Large intestine (tissue), 3 donors: ENCODE results near the gene CNOT6. TPM values are rescaled to one million over a fixed set of nuclear protein-coding genes. Genes with fewer than 3 reads are reported as not detected.

Experiments used
- DNase-seq, 2 donors: peaks; one replicate each; pipeline versions ENCODE4 v3.0.0 to v3.0.0-alpha.2; 2013
- H3K27ac ChIP-seq: one replicate; pipeline ENCODE4 v1.5.1; 2013; ENCODE audit warnings: low read length
- H3K27me3 ChIP-seq: 2 replicates; pipeline ENCODE4 v1.6.1; 2013; ENCODE audit warnings: low read length; ENCODE audit not compliant: control insufficient read depth, insufficient read depth
- H3K36me3 ChIP-seq: 2 replicates; pipeline ENCODE4 v1.6.1; 2013; ENCODE audit warnings: low read length; ENCODE audit not compliant: control insufficient read depth, insufficient read depth
- H3K4me1 ChIP-seq: one replicate; pipeline ENCODE4 v1.6.1; 2013; ENCODE audit warnings: low read length; ENCODE audit not compliant: control insufficient read depth, insufficient read depth
- H3K4me3 ChIP-seq: one replicate; pipeline ENCODE4 v1.5.1; 2013; ENCODE audit warnings: low read length
- H3K9me3 ChIP-seq: one replicate; pipeline ENCODE4 v1.6.1; 2013; ENCODE audit warnings: mild to moderate bottlenecking, low read depth, low read length, moderate library complexity; ENCODE audit not compliant: control insufficient read depth
- WGBS: methylation state at CpG from one replicate; pipeline ENCODE4 v1.1.5; 2013; ENCODE audit warnings: low lambda C conversion rate; ENCODE audit not compliant: insufficient coverage; 5-methylcytosine and 5-hydroxymethylcytosine counted together
- polyA plus RNA-seq: library from polyadenylated mRNA; unstranded; fragments of 120-200 nt; gene quantifications from one replicate; pipeline ENCODE4 v1.2.1, GENCODE V29; 2013

CNOT6 gene
- polyA plus RNA-seq, 1 donor: 31.8 TPM

DNA sequence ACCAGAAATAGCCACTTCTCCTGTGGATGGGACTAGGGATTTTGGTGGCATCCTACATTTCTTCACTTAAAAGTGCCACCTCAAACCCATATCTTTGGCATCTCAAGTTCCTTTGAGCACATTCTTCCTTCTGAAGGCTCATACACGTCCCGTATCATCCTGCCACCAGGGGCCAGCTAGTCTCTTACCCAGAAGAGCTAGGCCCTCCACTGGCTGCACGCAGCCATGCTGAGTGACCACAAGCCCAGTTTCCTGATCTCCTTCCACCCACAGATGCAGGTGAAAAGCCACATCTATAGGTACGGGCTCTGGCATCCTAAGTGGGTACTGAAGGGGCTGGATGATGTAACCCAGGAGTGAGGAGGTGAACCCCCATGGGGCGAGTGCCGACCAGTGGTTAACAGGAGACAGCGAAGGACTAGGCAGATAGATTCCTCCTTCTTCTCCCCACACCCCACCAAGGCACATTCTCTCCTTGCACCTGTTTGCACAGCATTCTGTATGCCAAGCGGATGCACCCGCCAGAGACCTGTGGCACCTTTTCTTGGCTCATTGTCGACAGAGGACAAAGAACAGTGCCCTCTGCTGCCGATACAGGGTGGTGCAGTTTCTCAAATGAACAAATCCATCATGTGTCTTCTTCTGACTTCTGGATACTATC, 111.5 kb downstream of the CNOT6 start:
- Histone ChIP-seq H3K27me3 (no peaks in the 10 kb centered on the region), H3K36me3 (no peaks in the 10 kb centered on the region), H3K4me3 (no peak overlapping the region), H3K4me1 (no peaks in the 10 kb centered on the region), H3K27ac (no peak overlapping the region), H3K9me3 (no peaks in the 10 kb centered on the region)
- peak in 1 of 2 donors; percentile 29 for DNase-seq
- no CpG with 5 or more reads among the region's 11 CpGs for WGBS

DNA sequence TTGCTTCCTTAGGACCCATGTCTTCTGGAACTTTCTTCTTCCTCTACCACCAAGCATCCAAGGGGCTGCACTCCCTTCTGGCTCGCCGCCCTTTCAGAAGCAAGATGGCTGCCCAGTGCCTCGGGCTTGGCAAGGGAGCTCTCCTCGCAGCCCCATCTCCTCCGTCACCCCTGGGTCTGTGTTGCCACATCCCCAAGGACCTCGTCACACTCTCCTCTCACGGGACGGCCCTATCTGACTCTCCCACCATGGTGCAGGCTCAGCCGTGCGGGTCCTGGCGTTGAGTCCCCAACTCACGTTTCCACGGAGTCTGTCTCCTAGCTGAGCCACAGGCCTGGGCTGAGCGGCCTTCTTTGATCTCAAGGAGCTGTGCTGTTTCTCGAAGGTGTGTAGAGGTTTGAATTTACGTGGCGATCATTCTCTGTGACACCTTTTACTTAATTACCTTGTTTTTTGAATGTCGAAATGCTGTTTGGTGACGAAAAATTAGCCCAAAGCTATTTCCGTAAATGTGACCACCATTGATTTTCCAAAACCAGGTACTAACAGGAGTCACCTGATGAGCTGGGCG, 112.1 kb downstream of the CNOT6 start:
- no CpG with 5 or more reads among the region's 21 CpGs for WGBS
- Histone ChIP-seq H3K9me3 (no peaks in the 10 kb centered on the region), H3K27ac (no peak overlapping the region), H3K36me3 (no peaks in the 10 kb centered on the region), H3K4me1 (no peaks in the 10 kb centered on the region), H3K4me3 (no peak overlapping the region), H3K27me3 (no peaks in the 10 kb centered on the region)
- DNase-seq: no peak

DNA sequence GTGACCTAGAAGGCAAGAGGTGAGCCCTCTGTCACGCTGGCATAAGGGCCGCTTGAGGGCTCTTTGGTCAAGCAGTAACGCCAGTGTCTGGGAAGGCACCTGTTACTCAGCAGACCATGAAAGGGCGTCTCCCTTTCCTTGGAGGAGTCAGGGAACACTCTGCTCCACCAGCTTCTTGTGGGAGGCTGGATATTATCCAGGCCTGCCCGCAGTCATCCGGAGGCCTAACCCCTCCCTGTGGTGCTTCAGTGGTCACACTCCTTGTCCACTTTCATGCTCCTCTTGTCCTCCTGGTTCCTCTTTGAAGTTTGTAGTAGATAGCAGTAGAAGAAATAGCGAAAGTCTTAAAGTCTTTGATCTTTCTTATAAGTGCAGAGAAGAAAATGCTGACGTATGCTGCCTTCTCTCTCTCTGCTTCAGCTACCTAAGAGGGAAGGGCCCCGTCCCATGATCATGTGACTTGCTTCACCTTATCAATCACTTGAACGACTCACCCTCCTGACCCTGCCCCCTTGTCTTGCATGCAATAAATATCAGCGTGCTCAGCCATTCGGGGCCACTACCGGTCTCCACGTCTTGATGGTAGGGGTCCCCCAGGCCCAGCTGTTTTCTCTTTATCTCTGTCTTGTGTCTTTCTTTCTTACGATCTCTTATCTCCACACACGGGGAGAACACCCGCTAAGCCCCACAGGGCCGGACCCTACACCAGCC, 113.8 kb downstream of the CNOT6 start:
- Histone ChIP-seq H3K36me3 (no peaks in the 10 kb centered on the region), H3K27me3 (no peaks in the 10 kb centered on the region), H3K9me3 (no peaks in the 10 kb centered on the region), H3K4me3 (no peak overlapping the region), H3K27ac (no peak overlapping the region), H3K4me1 (no peaks in the 10 kb centered on the region)
- WGBS: no CpG with 5 or more reads among the region's 18 CpGs
- DNase-seq: peak; percentile 78 to 83

DNA sequence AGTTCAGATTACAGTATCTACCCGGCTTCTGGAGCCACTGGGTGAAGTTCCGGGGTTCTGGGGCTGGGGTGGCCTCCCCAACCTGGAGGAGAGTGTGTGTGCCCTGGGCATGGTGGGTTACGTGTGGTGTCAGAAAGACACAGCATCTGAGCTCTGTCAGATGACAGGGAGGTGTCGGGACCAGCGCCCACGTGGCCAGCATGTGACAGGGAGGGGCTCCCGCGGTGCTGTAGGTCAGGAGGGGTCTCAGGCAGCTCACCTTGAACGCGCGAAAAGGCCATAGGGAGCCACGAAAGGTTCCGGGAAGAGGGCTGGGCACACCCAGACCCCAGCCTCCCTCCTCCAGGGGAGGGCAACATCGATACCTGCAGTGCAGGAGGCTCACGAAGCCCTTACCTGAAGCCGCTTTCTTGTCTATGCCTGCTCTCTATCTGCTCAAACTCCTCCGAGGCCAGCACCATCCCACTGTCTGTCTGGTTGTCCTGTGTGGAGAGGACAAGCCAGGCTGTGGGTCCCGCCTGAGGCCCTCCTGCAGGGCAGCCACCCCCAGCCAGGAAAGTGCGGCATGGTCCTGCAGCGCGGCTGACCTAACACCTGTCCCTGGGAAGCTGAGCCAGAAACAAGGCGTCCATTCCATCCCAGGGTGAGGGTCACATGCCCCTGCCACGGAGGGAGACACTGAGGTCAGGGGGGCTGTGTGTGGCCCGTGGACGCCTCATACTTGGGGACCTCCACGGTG, 114.6 kb downstream of the CNOT6 start:
- H3K4me3 ChIP-seq: no peak overlapping the region
- H3K27me3 ChIP-seq: no peaks in the 10 kb centered on the region
- H3K4me1 ChIP-seq: no peaks in the 10 kb centered on the region
- no CpG with 5 or more reads among the region's 26 CpGs for WGBS
- H3K36me3 ChIP-seq: no peaks in the 10 kb centered on the region
- no peaks in the 10 kb centered on the region for H3K9me3 ChIP-seq
- DNase-seq: no peak
- H3K27ac ChIP-seq: no peak overlapping the region

DNA sequence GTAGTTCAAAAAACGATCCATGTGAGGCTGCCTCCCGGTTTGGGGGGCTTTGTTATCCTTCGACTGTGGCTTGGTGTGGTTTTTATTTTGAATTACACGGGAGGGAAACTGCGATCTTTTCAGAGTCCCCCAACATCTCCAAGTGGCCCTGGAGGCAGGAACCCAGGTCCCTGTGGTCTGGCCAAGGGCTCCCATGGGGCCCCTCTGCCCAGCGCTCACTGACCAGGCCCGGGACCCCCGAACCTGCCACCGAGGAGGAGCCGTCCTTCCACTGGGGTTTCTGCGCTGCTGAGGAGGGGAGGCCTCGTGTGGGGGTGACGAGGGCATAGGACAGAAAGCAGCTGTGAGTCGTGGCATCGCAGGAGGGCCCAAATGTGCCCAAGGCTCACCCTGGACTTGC, 115.2 kb downstream of the CNOT6 start:
- H3K27me3 ChIP-seq: no peaks in the 10 kb centered on the region
- H3K9me3 ChIP-seq: no peaks in the 10 kb centered on the region
- no peaks in the 10 kb centered on the region for H3K4me1 ChIP-seq
- no peak overlapping the region for H3K4me3 ChIP-seq
- H3K27ac ChIP-seq: no peak overlapping the region
- no CpG with 5 or more reads among the region's 15 CpGs for WGBS
- no peaks in the 10 kb centered on the region for H3K36me3 ChIP-seq
- no peak for DNase-seq

DNA sequence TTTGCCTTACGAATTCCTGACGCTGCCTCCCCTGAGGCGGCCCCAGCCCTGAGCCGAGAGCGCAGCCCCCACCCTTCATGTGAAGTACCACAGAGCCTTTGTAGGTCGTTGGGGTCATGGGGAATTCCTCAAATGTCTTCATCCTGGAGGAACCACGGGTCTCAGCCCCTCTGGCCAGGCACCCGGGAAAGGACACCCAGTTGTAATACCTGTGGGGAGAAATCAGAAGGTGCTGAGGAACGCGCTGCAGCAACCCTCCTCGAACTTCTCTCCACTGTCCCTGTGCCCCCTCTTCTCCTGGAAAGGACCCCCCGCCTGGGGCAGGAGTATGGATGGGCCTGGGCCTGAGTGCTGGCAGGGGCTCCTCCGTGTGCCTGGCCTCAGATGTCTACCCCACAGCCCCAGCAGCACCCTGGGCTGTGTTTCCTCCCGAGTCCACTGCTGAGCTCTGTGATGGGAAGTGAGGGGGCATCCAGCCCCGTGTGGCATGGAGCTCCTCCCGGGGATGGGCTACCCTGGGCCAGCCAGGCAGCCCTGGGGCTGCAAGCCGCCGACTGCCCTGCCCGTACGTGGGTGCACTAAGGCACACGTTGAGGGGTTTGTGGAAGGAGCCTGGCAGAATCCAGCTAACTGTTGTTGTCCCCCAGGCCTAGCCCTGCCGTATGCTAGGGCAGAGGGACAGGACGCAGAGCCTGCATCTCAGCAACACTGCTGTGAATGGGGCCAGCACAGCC, 115.8 kb downstream of the CNOT6 start:
- H3K36me3 ChIP-seq: no peaks in the 10 kb centered on the region
- WGBS: no CpG with 5 or more reads among the region's 23 CpGs
- no peak overlapping the region for H3K4me3 ChIP-seq
- no peaks in the 10 kb centered on the region for H3K4me1 ChIP-seq
- H3K27me3 ChIP-seq: no peaks in the 10 kb centered on the region
- H3K9me3 ChIP-seq: no peaks in the 10 kb centered on the region
- no peak for DNase-seq
- H3K27ac ChIP-seq: no peak overlapping the region

DNA sequence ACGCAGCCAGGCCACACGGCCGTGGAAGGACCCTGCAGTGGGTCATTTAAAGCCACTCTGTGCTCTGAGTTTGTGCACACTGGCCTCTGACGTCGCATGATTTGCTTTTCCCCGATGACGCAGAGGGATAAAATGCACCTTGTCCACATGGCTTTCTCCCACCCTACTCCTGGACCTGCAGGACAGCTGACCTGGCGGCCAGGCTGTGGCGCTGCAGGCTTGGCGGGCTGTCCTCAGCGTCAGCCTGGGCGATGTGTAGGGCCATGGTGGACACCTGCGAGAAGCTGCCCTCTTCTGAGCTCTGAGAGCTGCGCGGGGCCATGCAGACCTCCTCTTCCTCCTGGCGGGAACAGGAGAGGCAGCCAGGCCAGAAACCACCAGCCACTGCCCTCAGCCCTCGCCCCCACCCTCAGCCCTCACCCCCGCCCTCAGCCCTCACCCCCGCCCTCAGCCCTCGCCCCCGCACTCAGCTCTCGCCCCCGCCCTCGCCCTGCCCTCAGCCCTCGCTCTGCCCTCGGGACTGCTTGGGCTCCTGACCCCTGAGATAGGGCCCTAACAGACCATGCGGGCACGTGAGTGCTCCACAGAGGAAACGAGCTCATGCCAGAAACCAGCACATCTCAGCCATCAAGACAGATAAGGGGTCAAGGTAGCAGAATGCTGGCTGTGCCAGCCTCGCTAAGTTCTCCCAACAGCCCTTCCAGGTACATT, 117.1 kb downstream of the CNOT6 start:
- Histone ChIP-seq H3K4me1 (no peaks in the 10 kb centered on the region), H3K27ac (no peak overlapping the region), H3K9me3 (no peaks in the 10 kb centered on the region), H3K27me3 (no peaks in the 10 kb centered on the region), H3K4me3 (no peak overlapping the region), H3K36me3 (no peaks in the 10 kb centered on the region)
- DNase-seq: no peak
- 100% methylated on average over 1 of the region's 30 CpGs for WGBS

DNA sequence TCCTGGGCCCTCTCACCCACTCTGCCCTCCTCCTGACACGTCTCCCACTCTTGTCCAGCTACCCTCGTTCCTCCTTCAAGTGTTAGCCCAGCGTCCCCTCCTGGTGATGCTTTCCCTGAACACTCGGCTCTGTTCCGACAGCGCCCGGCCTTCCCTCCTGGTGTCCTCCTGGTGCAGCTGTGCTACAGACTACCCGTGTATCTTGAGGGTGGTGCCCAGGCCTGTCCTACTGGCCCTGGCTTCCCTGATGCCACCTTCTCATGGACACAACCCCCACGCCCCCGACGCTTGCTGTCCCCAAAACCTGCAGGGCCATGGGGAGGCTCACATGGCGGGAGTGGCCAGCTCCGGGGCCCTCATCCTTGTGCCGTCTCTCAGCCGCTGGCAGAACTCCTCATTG, 118.5 kb downstream of the CNOT6 start:
- H3K36me3 ChIP-seq: no peaks in the 10 kb centered on the region
- WGBS: no CpG with 5 or more reads among the region's 15 CpGs

DNA sequence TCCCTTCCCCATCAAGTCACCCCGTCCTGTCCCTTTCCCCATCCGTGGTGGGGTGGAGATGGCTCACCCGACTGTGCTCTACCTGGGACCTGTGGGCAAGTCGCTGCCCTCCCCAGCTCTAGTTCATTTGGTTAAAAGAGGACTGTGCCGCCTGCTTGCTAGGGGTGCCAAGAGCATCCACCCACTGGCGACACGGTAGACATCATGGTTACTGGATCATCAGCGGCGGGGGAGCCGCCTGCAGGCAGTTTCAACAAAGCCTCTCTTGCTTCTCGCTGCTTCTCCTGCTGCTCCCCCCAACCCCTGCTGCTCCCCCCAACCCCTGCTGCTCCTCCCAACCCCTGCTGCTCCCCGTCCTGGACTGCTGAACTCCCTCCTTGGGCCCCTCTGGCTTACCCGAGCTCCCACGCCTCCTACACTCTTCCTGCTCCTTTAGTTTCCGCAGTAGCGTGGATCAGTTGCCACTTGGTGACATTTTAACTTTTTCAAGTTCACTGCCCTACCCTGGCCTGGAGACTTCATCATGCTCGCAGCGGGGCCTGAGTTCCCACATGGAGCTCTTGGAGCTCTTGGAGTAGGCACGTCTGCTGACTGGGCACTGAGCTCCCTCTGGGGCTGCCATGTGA, 119.1 kb downstream of the CNOT6 start:
- Histone ChIP-seq H3K9me3 (no peaks in the 10 kb centered on the region), H3K27me3 (peaks cover under 1% of the 10 kb centered on the region), H3K4me3 (no peak overlapping the region), H3K36me3 (no peaks in the 10 kb centered on the region), H3K27ac (no peak overlapping the region), H3K4me1 (no peaks in the 10 kb centered on the region)
- no CpG with 5 or more reads among the region's 19 CpGs for WGBS
- DNase-seq: no peak

More for the DNA sequence above, 118.5 kb downstream of the CNOT6 start:
- no peak overlapping the region for H3K4me3 ChIP-seq
- no peak for DNase-seq
- no peaks in the 10 kb centered on the region for H3K9me3 ChIP-seq
- no peaks in the 10 kb centered on the region for H3K4me1 ChIP-seq
- no peaks in the 10 kb centered on the region for H3K27me3 ChIP-seq
- no peak overlapping the region for H3K27ac ChIP-seq
